Stimulated activated naive CD4-positive, alpha-beta T cell (primary cell): ENCODE results near the gene FRAS1.
"Not testable (repeated sequence)": the region's sequence is repeated elsewhere in the genome, so short reads cannot be mapped to it uniquely, and the experiment has no call there.

ENCODE experiments used
- DNase-seq, 6 experiments: peaks; one replicate each; lab custom pipeline; 2025; lab: John Stamatoyannopoulos, UW

FRAS1 gene

DNA sequence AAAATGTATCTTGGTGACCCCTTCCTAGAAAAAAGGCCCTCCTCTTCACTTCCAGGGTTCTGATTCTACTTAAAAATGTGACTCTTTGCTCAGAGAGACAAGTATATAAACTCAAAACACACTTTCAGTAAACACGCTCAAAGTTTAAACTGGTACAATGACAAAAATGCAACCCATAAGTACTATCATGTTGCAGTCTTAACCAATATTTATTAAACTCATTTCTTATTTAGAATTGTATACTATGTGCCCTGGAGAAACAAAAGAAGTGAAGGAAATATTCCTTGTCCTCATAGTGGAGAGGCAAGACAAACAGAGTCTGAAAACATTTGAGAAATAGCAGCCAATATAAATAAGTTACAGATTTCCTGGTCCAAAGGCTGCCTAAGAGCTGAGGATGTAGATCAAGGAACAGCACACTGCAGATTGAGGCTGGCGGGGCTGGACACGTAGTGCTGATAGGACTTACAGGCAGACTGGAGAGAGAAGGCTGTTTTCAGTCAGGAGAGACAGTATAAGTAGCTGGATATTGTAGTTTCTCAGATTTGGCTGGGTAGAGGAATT, 455.3 kb downstream of the FRAS1 start:
- DNase-seq, result no peak

DNA sequence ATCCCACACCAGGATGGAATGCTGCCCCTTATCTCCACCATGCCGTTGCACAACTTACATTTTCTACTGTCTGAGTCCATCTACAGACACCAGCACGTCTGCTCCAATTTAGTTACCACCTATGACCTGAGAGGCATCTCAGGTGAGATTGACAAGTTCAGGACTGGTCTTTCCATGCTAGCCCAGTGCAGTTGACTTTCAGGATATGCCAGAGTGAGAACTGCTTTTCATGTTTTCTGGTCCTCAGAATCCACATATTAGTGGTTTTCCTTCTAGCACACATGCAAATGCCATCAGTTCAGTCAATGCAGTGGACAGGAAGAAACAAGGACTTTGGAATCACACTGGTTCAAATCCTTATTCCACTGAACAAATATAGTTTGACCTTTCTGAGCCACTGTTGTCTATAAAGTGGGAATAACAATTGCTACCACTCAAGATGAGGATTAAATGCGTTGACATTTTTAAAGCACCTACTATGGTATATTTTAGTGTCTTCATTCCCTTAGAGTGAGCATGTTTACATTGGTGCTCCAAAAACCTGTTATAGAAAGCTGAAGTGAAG, 456.4 kb downstream of the FRAS1 start:
- DNase-seq, result no peak

DNA sequence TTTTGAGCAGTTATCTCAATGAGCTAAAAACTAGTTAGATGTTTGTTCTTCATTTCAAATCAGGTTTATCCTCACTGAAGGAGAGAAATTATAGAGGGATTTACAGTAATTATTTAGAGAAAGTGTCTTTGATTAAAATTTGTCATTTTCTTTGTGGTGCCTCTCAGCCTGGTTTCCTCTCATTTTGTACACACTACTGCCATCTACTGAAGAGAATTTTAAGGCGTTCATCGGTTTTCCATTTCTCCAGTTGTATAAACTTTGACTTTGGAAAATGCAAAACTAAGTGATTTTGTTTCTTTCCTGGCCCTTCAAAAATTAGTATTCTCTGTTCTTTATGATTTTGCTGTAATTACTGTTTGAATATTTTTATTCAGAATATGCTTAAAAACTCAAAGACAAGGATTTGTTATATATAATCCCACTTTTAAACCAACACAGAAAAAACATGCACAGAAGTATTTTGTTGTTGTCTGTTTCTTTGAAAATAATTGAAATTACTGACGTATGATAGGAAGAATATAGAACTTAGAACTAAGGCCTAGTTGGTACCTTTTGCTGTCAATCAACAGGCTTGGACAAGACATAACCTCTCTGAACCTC, 460.0 kb downstream of the FRAS1 start:
- DNase-seq, result no peak

DNA sequence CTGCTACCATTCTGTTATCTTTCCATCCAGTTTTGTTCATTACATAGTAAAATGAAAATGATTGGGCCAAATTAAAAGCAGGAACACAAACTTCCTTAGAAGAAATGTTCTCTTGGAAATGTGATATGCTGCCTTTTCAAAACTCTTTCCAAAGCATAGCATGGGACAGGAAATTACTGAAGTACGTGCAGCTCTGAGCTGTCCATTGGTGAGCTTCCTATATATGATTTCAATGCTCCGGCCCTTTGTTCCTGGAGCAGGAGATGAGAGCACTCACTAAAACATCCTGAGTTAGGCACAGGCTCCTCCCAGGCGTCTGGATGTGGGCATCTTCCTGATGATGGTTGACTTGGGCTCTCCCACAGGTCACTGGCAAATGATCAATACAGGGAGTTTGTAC, 461.4 kb downstream of the FRAS1 start:
- DNase-seq, result no peak

DNA sequence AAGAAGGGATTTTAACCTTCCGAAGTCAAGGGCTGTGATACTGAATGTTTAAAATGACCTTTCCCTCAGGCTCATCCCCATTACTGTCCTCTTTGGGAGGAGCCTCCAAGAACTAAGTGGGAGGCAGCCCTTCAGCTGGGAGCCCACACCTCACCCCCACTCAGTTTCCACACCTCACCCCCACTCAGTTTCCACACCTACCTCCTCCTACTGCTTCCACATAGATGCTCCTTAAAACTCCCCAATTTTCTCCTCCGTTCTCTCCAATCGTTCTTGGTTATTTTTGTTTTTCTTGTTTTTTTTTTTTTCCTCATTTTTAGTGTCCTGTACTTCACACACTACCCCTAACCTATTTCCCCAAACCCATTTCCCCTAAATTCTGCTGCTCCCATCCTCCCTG, 462.8 kb downstream of the FRAS1 start:
- no peak for DNase-seq

DNA sequence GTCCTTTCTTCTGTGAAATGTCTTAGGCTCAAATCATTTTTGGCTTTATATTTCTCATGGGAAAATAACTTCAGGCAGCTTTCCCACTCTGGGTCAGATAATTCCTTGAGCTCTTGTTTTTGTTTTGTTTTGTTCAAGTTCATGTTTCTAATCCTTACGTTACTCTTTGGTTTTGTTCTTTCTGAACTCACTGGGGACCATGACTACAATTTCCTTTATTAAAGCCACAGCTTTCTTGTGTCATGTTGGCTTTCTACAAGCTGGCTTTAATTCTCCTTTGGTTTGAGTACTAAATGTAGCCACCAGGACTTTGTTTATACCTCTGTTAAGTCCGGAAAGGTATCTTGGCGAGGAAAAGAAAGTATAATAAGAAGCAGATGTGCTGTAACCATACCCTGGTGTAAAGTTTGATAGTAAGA, 463.7 kb downstream of the FRAS1 start:
- no peak for DNase-seq

DNA sequence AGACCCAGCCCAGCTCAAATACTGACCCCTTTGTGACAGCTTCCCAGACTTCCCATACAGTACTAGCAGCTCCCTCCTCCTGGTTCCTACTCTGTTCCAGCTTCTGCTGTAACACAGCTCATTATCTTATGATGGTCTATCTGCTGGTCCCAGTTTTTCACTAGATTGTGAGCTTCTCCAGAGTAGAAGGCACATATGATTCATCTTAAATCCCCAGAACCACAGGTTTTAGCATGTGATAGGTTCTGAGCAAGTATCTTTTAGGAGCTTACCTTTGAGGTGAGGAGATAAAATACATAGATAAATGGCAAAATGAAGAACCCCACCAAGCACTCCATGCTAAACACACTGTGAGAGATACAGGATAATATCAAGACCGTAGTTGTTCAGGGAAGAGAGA, 466.9 kb downstream of the FRAS1 start:
- DNase-seq, result no peak

DNA sequence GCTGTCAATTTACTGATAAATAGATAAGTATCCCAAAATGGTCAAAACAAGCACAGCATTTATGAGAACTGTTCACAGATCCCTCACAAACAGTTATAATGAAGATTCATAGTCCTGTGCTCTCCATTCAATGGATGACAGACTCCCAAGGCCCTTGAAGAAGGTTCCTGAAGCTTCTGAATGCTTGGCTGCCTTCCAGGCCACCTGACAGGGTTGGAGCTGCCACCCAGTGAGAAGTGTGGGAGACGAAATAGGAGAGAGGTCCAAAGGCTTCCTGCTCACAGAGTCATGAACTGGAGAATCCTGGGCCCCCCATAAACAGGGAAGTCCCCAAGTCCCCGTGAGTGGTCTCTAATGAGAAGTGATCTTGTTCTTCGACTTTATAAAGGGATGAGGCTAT, 468.4 kb downstream of the FRAS1 start:
- DNase-seq, result no peak

DNA sequence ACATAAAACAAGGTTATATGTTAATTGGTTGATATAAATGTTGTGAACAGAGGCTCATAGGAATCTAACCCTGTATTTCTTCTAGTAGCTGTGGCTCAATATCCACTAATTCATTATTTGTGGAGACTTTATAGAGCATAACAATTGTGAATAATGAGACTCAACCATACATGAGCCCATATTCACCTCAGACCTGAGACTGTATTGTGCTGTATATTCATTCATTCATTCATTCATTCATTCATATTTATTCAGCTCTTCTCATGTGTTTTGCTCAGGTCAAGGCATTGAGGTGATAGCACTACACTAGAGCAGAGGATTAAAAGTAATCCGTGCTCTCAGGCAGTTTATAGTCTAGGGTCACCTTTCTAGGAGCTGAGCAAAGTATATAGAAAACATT, 470.0 kb downstream of the FRAS1 start:
- DNase-seq, result no peak

DNA sequence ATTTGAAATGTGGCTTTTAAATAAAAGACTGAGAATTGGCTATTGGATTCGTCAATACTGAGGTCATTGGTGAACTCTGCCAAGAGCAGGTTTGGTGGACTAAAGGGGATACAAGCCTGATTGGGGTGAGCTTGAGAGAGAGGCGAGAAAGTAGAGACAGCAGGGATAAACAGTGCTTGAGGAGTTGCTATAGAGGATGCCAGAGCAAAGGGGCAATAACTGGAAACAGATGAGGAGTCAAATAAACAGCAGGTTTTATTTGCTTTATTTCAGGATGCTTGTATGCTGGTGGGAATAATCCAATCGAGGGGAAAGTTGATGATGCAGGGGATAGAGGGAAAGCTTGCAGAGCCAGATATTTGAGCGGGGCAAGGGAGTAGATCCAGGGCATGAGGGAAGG, 470.4 kb downstream of the FRAS1 start:
- no peak for DNase-seq

DNA sequence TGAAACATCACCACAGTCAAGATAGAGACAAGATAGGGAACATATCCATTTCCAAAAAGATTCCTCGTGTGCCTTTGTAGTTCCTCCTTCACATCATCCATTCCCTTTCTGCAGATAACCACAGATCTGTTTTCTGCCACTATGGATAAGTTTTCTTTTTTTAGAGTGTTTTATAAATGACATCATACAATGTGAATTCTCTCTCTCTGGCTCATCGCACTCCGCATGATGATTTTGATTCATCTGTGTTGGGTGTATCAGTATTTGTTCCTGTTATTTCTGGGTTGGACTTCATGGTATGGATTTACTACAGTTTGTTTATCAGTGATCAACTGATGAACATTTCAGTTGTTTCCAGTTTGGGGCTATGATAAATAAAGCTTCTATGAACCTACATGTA, 471.2 kb downstream of the FRAS1 start:
- no peak for DNase-seq

DNA sequence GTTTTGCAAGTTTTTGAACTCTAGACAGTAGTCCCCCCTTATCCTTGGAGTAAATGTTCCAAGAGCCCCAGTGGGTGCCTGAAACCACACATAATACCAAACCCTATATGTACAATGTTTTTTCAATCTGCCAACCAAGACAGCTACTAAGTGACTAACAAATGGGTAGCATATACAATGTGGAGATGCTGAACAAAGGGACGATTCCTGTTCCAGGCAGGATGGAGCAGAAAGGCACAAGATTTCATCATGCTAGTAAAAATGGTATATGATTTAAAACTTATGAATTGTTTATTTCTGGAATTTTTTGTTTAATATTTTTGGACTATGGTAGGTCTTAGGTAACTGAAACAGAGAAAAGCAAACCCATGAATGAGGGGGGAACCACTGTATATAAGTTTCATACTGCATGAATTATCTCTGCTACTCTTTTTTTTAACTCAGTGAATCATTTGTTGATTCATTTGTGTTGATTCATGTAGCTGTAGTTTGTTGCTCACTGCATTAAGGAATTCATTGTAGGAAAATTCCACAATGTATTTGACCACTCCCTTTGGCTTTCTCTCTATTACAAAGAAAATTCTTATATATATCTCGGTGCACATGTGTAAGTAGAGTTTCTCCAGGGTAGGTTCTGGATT, 472.6 kb downstream of the FRAS1 start:
- no peak for DNase-seq

DNA sequence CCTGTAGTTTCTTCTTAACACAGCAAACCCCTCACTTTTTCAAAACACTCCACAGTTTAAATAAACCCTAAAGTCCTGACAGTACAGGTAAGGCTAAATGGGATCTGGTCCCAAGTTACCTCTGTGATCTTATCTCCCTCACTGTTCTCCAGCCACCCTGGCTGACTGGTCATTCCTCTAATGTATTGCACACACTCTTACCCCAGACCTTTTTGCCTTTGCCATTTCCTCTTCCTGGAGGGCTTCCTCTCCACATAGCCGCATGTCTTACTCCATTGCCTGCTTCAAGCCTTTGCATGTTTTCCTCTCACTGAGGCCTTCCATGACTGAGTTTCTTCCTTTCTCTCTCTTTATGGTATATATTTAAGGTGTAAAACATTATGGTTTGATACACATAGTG, 474.9 kb downstream of the FRAS1 start:
- DNase-seq, result no peak

DNA sequence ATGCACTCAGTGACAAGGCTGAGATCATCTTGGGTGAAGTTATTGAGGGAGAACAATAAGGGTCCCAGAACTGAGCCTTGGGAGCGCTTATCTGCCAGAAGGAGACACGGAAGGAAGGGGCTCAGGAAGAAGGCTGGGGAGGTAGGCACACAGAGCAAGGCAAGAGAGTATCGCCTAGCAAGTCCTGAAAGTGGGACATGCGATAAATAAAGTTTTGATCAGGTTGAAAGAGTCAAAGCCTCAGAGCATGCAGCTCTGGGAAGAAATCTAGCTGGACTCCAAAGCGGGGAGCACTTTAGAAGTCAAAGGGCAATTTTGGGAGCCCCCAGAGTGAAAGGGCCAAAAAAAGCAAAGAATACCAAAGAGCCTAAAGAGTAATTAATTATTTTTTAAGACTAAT, 476.7 kb downstream of the FRAS1 start:
- DNase-seq, result no peak

DNA sequence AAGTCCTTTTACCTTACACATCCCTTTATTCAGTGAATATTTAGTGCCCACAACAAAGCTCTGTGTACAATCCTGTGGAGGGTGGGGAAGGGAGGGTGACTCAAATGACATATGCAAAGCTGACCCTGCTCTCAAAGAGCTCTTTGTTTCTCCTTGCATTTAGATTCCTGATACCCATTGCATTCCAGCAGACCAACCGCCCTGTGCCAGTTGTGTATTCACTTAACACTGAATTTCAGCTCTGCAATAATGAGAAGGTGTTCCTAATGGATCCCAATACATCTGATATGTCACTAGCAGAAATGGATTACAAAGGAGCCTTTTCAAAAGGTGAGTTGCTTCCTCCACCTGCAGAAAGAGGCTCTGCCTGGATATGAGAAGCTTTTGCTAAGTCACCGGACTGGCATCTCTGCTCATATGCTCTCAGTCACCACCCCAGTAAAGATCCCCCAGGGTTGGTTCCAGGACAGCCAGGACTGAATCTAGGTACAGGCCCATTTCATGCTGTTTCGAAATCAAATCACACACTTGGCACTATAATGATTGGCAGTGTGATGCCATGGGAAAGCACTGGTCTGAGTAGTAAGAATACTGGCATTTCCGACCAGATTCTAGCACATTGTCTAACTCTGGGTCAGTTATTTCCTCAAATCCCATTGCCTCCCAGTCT, 477.3 kb downstream of the FRAS1 start:
- DNase-seq, result no peak

DNA sequence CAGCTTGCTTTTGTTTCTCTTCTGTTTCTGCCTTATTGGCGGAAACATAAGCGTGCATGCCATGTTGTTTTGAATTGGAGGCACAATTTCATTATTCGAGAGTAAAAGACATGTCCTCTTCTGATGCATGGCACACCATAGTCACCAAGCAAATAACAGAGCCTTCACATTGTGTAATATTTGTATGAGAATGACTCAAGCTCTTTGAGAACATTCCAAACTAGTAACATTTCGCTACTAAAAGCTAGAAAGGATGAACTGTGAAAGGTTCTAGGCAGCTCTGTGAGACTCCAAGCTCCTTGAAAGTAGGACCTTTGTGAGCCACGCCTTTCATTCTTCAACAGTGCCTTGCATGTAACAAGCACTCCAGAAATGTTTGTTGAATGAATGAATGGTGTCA, 485.2 kb downstream of the FRAS1 start:
- DNase-seq, result no peak

DNA sequence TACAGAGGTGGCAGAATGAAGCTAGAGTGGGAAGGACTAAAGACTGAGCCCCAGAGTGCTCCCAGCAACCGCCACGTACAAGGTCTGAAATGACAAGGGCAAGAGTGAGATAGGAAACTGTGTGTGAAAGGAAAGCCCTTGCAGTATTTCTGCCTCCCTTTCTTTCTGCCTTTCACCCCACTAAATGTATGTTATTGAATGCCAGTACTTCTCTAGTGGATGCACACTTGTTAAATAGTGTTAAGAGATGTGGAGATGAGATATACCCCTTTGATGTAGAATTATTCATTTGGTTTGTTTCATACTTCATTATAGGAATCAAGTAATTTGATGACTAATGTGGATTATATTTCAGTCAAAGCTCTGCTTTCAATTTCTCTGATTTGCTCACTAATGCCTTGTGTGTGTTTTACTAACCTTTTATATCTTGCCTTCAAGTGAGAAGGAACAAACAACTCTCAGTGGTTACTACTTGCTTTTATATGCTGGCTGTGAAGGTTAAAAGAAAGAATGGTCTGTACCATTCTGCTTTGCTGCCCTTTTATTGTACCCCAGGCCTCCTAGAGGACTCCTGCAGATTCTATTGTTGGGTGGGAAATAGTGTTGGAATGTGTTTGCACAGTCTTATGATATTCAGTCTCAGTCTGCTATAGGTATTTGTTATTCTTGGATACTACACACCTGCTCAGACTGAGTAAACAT, 486.5 kb downstream of the FRAS1 start:
- DNase-seq, result no peak

DNA sequence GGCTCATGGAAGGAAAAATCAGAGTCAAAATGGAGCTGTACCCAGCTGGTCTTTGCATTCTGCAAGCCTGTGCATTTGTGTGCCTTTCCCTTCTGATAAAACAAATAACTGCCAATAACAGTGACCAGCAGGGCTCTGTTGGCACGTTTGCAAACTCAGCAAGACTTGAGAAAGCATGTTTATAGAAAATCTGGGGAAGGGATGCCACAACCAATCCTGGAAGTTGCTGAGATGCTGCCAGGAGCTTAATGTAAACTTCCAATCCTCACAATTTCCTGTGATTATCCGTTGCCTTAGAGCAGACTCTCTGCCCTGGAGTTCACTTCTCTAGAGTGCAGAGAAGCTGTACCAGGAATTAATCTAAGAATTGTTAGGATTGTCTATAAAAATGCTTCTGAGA, 487.6 kb downstream of the FRAS1 start:
- no peak for DNase-seq

DNA sequence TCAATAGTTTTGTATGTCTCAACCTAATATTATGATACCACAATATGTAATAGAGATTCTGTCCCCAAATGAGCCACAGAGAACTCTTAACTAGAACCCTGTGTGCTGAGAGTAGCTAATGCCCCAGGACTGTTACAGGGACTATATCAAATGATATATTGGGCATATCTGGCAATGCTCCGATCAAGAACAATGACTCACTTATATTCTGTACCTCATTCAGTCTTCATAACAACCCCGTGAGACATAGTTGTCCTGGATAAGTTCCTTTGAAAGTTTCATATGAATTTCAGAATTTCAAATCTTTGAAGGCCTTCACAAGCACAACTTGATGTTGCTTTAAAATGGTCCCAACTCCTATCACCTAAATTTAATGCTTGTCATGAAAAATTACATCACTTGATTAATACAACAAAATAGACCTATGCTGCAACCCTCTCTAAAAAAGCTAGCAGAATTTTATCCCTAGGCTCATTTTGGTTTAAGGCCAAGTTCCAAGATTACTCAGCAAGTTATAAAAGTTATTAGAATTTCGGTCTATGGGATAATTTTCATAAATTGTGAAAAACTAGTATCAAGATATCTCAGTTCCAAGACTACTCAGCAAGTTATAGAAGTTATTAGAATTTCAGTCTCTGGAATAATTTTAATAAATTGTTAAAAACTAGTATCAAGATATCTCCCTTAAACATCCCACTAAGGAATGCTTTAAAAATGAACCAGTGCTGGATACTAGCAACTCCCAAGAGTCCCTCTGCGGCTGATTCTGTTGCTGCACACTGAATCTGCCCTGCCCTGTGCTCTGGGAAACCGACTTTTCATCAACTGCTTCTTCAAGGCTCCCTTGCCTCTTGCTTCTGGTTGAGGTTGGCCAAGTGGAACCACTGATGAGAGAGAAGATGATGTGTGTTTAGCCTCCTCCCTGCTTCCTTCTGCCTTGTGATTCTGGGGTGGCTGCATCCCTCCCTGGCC, 488.4 kb downstream of the FRAS1 start:
- DNase-seq, result no peak

DNA sequence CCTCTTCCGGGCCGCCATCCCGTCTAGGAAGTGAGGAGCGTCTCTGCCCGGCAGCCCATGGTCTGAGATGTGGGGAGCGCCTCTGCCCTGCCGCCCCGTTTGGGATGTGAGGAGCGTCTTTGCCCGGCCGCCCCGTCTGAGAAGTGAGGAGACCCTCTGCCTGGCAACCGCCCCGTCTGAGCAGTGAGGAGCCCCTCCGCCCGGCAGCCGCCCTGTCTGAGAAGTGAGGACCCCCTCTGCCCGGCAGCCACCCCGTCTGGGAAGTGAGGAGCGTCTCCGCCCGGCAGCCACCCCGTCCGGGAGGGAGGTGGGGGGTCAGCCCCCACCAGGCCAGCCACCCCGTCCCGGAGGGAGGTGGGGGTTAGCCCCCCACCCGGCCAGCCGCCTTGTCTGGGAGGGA, 490.8 kb downstream of the FRAS1 start:
- DNase-seq, result not testable (repeated sequence)

DNA sequence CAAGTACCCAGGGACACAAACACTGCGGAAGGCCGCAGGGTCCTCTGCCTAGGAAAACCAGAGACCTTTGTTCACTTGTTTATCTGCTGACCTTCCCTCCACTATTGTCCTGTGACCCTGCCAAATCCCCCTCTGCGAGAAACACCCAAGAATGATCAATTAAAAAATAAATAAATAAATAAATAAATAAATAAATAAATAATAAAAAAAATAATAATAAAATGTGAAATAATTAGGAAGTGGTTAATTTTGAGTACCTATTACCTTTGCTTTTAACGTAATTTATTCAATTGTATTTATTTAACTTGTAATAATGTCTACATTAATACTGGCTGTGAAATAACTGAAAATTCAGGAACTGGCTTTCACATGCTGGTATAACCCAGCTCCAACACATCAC, 491.8 kb downstream of the FRAS1 start:
- DNase-seq, result not testable (repeated sequence)
